HUDEP-2 (cell line): Measurements from ENCODE around the gene GAS7.

Source experiments
- DNase-seq, 76 experiments: peaks; one replicate each; lab custom pipeline; 2025; ENCODE audit not compliant: unreplicated experiment in 76 of 76; lab: John Stamatoyannopoulos, UW

Gene GAS7

GRCh38 chr17:9959377-9959981, 238.9 kb downstream of the GAS7 start:
- peak in 25 of 76 experiments; percentile 4 to 37 (median 14) for DNase-seq

GRCh38 chr17:9958586-9959281, 239.7 kb downstream of the GAS7 start:
- no peak for DNase-seq

- no peak for DNase-seq
Observed at GRCh38 chr17:9957244-9957643, 241.2 kb downstream of the GAS7 start.

- DNase-seq, result no peak
Observed at GRCh38 chr17:9956474-9957131, 241.8 kb downstream of the GAS7 start.

GRCh38 chr17:9953492-9953891, 244.9 kb downstream of the GAS7 start:
- DNase-seq, result no peak

- no peak for DNase-seq
Observed at GRCh38 chr17:9951803-9952202, 246.6 kb downstream of the GAS7 start.

GRCh38 chr17:9948928-9949327, 249.5 kb downstream of the GAS7 start:
- DNase-seq, result no peak

- DNase-seq, result no peak
Observed at GRCh38 chr17:9944704-9945103, 253.7 kb downstream of the GAS7 start.

GRCh38 chr17:9943343-9943742, 255.1 kb downstream of the GAS7 start:
- DNase-seq, result no peak

GRCh38 chr17:9942885-9943284, 255.5 kb downstream of the GAS7 start:
- DNase-seq, result no peak

GRCh38 chr17:9941305-9941704, 257.1 kb downstream of the GAS7 start:
- DNase-seq, result no peak

GRCh38 chr17:9940841-9941240, 257.6 kb downstream of the GAS7 start:
- DNase-seq, result no peak

- DNase-seq, result no peak
Observed at GRCh38 chr17:9938764-9939163, 259.6 kb downstream of the GAS7 start.

GRCh38 chr17:9937901-9938300, 260.5 kb downstream of the GAS7 start:
- DNase-seq, result no peak

GRCh38 chr17:9937241-9937761, 261.1 kb downstream of the GAS7 start:
- DNase-seq, result no peak

- DNase-seq, result no peak
Observed at GRCh38 chr17:9936095-9936494, 262.3 kb downstream of the GAS7 start.

GRCh38 chr17:9935408-9935807, 263.0 kb downstream of the GAS7 start:
- DNase-seq, result no peak

- no peak for DNase-seq
Observed at GRCh38 chr17:9934331-9934730, 264.1 kb downstream of the GAS7 start.

GRCh38 chr17:9932491-9932890, 265.9 kb downstream of the GAS7 start:
- no peak for DNase-seq

- DNase-seq, result no peak
Observed at GRCh38 chr17:9931144-9931741, 267.2 kb downstream of the GAS7 start.

GRCh38 chr17:9929871-9930270, 268.5 kb downstream of the GAS7 start:
- no peak for DNase-seq
